ENCODE data around the gene CHAC1. TPM values are rescaled to one million over a fixed set of nuclear protein-coding genes. Genes with fewer than 3 reads are reported as not detected.

The CHAC1 gene
- total RNA-seq, 1 donor from 2014 or later: 24.7 TPM

DNA sequence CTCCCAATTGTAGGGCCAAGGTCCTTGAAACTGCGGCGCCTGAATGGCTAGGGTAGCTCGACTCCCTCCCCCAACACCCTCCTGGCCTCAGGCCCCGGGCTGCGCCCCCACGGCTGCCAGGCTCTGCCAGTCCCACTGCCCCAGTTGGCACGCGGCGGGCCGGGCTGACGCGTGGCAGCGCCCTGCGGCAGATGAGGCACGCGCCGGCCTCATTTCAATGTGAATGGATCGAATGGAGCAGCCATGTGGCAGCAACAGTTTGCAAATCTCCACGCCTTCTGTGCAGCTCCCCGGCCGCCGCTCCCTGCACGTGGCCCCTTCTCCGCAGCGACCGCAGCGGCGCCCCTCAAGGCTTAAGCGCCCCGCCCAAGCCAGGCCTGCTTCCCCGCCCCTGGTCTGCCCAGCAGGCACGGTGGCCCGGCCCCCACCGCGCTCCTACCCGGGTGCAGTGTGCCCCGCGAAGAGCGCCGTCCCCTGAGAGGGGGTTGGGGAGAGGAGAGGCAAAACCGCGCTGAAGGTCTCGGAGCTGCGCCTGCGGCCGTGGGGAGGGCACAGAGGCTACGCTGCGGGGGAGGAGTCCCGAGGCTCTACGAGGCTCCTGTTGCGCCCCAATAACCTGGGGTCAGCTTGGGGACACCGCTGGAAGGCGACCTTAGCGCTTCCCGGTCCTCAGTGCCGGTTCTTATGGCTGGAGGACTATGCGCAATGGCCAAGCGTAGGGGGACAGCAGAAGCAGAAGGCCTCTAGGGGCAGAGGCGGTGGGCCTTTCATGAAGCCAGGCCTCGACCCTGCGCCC lies 27.2 kb upstream of the CHAC1 start:
- TF ChIP-seq, protein P1, sequence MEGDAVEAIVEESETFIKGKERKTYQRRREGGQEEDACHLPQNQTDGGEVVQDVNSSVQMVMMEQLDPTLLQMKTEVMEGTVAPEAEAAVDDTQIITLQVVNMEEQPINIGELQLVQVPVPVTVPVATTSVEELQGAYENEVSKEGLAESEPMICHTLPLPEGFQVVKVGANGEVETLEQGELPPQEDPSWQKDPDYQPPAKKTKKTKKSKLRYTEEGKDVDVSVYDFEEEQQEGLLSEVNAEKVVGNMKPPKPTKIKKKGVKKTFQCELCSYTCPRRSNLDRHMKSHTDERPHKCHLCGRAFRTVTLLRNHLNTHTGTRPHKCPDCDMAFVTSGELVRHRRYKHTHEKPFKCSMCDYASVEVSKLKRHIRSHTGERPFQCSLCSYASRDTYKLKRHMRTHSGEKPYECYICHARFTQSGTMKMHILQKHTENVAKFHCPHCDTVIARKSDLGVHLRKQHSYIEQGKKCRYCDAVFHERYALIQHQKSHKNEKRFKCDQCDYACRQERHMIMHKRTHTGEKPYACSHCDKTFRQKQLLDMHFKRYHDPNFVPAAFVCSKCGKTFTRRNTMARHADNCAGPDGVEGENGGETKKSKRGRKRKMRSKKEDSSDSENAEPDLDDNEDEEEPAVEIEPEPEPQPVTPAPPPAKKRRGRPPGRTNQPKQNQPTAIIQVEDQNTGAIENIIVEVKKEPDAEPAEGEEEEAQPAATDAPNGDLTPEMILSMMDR (IDR thresholded peaks at IDR 0.05; ENCODE audit: insufficient read depth, low read length, severe bottlenecking): no peak
- DNase-seq (ENCODE audit: low read depth) (no peak), FAIRE-seq (no peak)
- Histone ChIP-seq H3K4me3 (ENCODE audit: low read depth, low read length) (peak overlapping the region; percentile 9), H3K36me3 (ENCODE audit: control insufficient read depth, insufficient read depth, low read length) (no peaks in the 10 kb centered on the region), H3K27me3 (ENCODE audit: control insufficient read depth, insufficient read depth, low read length) (peaks cover 49% of the 10 kb centered on the region)

DNA sequence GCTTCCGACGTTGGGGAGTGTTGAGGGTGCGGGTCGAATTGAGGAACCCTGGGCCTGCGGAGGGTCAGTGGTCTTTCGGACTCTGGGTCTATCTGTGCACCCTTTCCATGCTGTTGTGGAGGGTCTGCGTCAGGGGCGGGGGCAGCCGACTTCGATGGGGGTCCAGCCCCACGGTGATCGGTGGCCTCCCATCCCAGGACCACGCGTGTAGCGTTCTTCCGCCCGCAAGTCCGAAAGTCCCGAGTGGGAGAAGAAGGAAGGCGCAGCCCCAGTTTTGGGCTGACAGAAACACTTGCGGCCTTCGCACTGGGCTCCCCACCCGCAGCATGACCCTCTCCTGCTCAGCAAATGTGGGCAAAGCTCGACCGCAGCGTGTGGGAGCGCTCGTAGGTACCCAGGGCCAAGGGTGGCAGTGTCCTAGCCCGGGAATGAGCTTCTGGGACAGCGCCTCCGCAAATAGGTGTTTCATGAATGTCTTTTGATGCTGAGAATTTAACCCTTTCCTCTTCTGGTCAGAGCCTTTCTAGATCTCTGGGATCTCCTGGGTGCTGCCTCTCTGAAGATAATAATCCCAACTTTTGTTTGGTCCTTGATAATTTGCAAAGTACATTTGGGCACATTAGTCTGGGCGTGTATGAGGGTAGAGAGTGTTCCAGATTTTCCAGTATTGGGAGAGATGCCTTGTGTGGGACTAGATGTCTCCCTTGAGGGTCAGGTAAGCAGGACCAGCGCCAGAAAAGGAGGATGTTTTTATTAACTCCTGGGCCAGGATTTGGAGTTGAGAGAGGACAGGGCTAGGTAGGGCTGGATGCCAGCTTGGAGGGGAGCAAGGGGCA lies 26.4 kb upstream of the CHAC1 start:
- FAIRE-seq (no peak), DNase-seq (ENCODE audit: low read depth) (no peak)
- TF ChIP-seq, protein P1 (IDR thresholded peaks at IDR 0.05; ENCODE audit: insufficient read depth, low read length, severe bottlenecking): no peak
- peaks cover 49% of the 10 kb centered on the region for H3K27me3 ChIP-seq (ENCODE audit: control insufficient read depth, insufficient read depth, low read length)
- no peak overlapping the region for H3K4me3 ChIP-seq (ENCODE audit: low read depth, low read length)
- no peaks in the 10 kb centered on the region for H3K36me3 ChIP-seq (ENCODE audit: control insufficient read depth, insufficient read depth, low read length)

DNA sequence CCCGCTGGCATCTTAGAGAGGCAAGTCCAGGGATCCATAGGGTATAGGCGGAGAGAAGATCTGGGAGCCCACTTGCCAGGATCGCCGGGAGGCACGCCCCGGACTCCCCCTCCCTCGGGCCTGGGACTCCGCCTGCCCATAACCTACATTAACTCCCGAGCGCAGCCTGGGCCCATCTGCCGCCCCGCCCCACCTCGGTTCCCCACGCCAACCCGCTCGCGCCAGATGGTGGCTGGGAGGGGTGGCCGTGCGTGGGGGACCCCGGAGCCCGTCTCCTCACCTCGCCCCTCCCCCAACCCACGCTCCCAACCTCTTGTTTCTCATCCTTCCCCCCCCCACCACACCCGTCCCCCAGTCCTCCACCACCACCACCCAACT lies 25.8 kb upstream of the CHAC1 start:
- Histone ChIP-seq H3K27me3 (ENCODE audit: control insufficient read depth, insufficient read depth, low read length) (peaks cover 49% of the 10 kb centered on the region), H3K4me3 (ENCODE audit: low read depth, low read length) (no peak overlapping the region), H3K36me3 (ENCODE audit: control insufficient read depth, insufficient read depth, low read length) (no peaks in the 10 kb centered on the region)
- no peak for DNase-seq (ENCODE audit: low read depth)
- TF ChIP-seq, protein P1 (IDR thresholded peaks at IDR 0.05; ENCODE audit: insufficient read depth, low read length, severe bottlenecking): no peak
- FAIRE-seq: no peak

DNA sequence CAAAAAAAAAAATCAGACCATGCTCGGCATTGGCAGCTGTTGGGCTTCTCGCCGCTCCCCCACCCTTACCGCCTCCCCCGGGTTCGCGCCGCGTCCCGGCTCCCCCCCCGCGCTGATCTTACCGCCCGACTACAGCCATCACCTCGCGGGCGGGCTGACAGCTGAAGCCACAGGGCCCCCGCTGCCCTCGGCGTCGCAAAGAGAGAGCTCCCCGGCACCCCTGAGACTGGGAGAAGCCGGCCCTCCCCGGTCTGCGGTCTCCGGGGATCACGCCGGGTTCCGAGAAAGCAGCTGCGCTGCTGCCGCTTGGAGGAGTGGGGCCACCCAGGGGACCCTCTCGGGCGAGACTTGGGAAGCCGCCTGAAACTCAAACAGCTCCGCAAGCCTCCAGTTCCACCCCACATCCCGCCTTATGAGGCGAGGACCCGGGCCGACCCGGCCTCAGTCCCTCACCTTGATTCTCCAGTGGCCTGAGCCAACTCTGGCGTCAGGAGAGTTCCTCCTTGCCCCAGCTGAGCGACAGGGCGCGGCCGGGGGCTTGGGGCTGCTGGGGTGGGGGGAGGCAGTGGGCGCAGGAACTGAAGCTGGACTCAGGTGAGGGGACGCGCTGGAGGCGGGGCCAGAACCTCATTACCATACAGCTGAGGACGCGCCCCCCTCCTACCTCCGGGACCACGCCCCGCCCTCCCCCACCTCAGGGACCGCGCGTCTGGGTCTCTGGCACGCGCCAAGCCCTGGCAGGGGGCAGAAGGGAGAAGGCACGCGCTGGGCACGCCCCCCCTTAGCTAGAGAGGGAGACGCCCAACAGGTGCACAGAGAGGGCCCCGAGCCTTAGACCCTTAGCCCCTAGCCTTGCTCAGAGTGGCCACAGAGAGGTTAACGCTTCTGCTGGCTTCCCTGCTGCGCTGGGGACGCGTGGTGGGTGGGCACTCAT lies 25.1 kb upstream of the CHAC1 start:
- TF ChIP-seq, protein P1 (IDR thresholded peaks at IDR 0.05; ENCODE audit: insufficient read depth, low read length, severe bottlenecking): no peak
- DNase-seq (ENCODE audit: low read depth) (no peak), FAIRE-seq (no peak)
- Histone ChIP-seq H3K36me3 (ENCODE audit: control insufficient read depth, insufficient read depth, low read length) (no peaks in the 10 kb centered on the region), H3K27me3 (ENCODE audit: control insufficient read depth, insufficient read depth, low read length) (peaks cover 49% of the 10 kb centered on the region), H3K4me3 (ENCODE audit: low read depth, low read length) (peak overlapping the region; percentile 20)

DNA sequence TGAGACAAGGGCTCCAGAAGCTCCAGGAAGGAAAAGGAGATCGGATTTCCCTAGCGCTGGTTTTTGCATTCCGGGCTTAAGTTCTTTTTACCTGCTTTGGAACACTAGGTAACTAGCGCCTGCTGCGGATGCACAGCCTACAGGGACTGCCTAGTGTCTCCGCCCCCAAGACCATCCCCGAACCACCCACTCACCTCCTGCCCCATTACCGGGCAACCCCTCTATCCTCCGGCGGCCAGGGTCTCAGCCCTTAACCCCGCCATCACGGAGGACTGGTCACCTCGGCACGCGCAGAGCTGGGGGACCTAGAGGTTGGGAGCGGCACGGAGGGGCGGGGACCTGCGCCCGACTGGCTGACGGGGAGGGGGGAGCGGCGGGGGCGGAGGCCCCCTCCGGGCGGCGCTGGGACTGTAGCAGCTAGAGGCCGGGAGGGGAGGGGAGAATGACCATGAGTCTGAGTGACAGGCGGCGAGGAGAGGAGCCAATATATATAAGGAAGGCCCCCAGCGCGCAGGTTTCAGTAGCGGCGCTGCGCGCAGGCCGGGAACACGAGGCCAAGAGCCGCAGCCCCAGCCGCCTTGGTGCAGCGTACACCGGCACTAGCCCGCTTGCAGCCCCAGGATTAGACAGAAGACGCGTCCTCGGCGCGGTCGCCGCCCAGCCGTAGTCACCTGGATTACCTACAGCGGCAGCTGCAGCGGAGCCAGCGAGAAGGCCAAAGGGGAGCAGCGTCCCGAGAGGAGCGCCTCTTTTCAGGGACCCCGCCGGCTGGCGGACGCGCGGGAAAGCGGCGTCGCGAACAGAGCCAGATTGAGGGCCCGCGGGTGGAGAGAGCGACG lies 24.2 kb upstream of the CHAC1 start, which contains the start of gene DLL4:
Gene DLL4 (plus strand): TSS at position 520 of the 839 bp plus-strand sequence. CDS start 329 bp downstream, outside the sequence.
- TF ChIP-seq, protein P1 (IDR thresholded peaks at IDR 0.05; ENCODE audit: insufficient read depth, low read length, severe bottlenecking): no peak
- DNase-seq (ENCODE audit: low read depth): no peak

More for the DNA sequence above, 24.2 kb upstream of the CHAC1 start, which contains the start of gene DLL4:
- H3K27me3 ChIP-seq (ENCODE audit: control insufficient read depth, insufficient read depth, low read length): peaks cover 46% of the 10 kb centered on the region
- peak within 1 kb of the TSS; percentile 38 for H3K4me3 ChIP-seq (ENCODE audit: low read depth, low read length)
- H3K36me3 ChIP-seq (ENCODE audit: control insufficient read depth, insufficient read depth, low read length): no peaks in the 10 kb centered on the region
- FAIRE-seq: no peak
